Measurements from ENCODE around the gene YBEY. TPM values are rescaled to one million over a fixed set of nuclear protein-coding genes. Genes with fewer than 3 reads are reported as not detected.

YBEY gene
- total and polyA plus RNA-seq, 2 of the 8 experiments (the other 6 are each of a cell fraction or from before 2014, with no cell fraction given), result 26.9 to 31.9 TPM

DNA sequence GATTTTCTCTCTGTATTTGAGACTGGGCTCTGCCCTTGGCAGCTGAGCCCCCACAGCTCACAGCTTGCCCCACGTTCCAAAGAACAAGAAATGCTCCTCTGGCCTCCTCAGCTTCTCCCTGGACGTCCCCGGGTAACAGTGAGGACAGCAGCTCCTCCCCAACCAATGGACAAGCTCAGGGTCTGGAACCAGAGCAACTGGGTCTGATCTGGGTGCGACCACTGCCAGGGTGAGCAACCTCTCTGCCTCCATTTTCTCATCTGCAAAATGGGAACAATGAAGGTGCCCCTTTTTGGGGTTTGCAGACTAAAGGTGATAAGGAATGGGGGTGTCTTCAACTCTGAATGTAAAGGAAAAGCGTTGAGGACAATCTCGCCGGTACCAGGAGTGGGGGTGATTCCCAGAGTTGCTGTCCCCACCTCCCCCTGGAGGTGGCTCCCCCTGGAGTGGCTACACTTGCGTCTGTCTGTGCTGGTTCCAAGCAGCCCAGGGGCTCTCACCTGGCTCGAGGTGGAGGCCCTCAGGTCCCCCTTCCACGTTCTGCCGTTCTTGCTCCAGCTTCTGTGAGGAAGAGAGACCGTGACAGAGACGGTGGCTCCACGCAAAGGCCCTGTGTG lies 30.7 kb downstream of the YBEY start:
- CTCF ChIA-PET (ENCODE audit: partially characterized antibody), result interaction anchor here (0.9 to 1.4 kb wide), 2 partner anchors 9 to 13 kb away, joined by 3 to 4 read pairs; a partner anchor contains a TSS
- H4K5ac ChIP-seq (ENCODE audit: insufficient read length, low read depth, low read length), result no peak overlapping the region

More for the DNA sequence above, 30.7 kb downstream of the YBEY start:
- Histone ChIP-seq H3K36me3 (ENCODE audit: control insufficient read depth in 2 of 4, insufficient read depth in 4 of 4, low read length in 3 of 4) (peaks cover 0 to 11% (median 7%) of the 10 kb centered on the region in 4 experiments; a peak in 5 of 8 replicates), H4K91ac (replicated peaks; ENCODE audit: insufficient read length, low read length) (no peak overlapping the region), H3K79me1 (ENCODE audit: low read depth, low read length) (peaks cover 3% of the 10 kb centered on the region; the same call in 1 of the 2 replicates), H2BK120ac (replicated peaks; ENCODE audit: low read depth, low read length) (no peak overlapping the region), H3K23me2 (ENCODE audit: low read depth, low read length) (peaks cover under 1% of the 10 kb centered on the region; the same call in 1 of the 2 replicates), H2BK15ac (ENCODE audit: low read length) (0 out of 2 replicates have a peak overlapping the region, but pooled peaks have one; percentile 72), H3K4me2 (ENCODE audit: insufficient read depth in 1 of 2, low read depth in 2 of 2, low read length in 2 of 2) (no peak overlapping the region), H3K18ac (ENCODE audit: extremely low read depth, low read length) (no peak overlapping the region), H3K79me2 (ENCODE audit: control insufficient read depth in 1 of 2, insufficient read depth in 2 of 2, low read length in 2 of 2) (peaks cover under 1 to 17% of the 10 kb centered on the region in 2 experiments; a peak in 3 of 4 replicates), H3K23ac (ENCODE audit: insufficient read length) (no peak overlapping the region), H3K27ac (ENCODE audit: low read depth, low read length) (no peak overlapping the region), H3K9ac (replicated peaks in 1 of 4; ENCODE audit: extremely low read depth in 1 of 4, low read depth in 3 of 4, low read length in 3 of 4) (no peak overlapping the region), H2AFZ (ENCODE audit: low read length) (no peak overlapping the region), H3K14ac (ENCODE audit: insufficient read length) (no peak overlapping the region), H4K20me1 (replicated peaks in 1 of 2; ENCODE audit: control insufficient read depth in 1 of 2, insufficient read depth in 2 of 2, low read length in 2 of 2) (peaks cover 7 to 26% of the 10 kb centered on the region in 2 experiments), H2BK5ac (ENCODE audit: low read depth, low read length) (no peak overlapping the region), H3K9me3 (ENCODE audit: insufficient read depth in 2 of 2, low read depth in 1 of 2, low read length in 1 of 2) (no peaks in the 10 kb centered on the region), H2BK12ac (ENCODE audit: low read depth, low read length) (no peak overlapping the region), H4K8ac (ENCODE audit: extremely low read depth, insufficient read depth, low read length) (no peak overlapping the region), H3K56ac (replicated peaks; ENCODE audit: insufficient read length, low read depth, low read length) (no peak overlapping the region), H2AK5ac (ENCODE audit: low read depth, low read length) (no peak overlapping the region), H2BK20ac (ENCODE audit: low read length) (no peak overlapping the region), H3K27me3 (replicated peaks in 1 of 4; ENCODE audit: control insufficient read depth in 3 of 4, extremely low read depth in 1 of 4, insufficient read depth in 3 of 4, low read length in 3 of 4) (no peaks in the 10 kb centered on the region), H3K4me1 (replicated peaks in 1 of 4; ENCODE audit: control insufficient read depth in 3 of 4, insufficient read depth in 4 of 4, low read length in 3 of 4) (peaks cover 0 to 16% (median 11%) of the 10 kb centered on the region in 4 experiments; a peak in 6 of 7 replicates), H3K4me3 (ENCODE audit: extremely low read depth in 1 of 4, insufficient read depth in 2 of 4, low read depth in 3 of 4, low read length in 4 of 4) (no peak overlapping the region), H3K4ac (replicated peaks; ENCODE audit: insufficient read length, low read depth, low read length) (no peak overlapping the region)
- TF ChIP-seq TAF1 (IDR thresholded peaks at IDR 0.05; ENCODE audit: low read depth, low read length) (no peak), TCF12 (IDR thresholded peaks at IDR 0.05; ENCODE audit: low read depth, low read length) (no peak), CTBP2 (IDR thresholded peaks at IDR 0.05; ENCODE audit: borderline replicate concordance, insufficient read depth, insufficient read length, low read length) (no peak), PHF8 (conservative IDR thresholded peaks at IDR 0.05; ENCODE audit: low read depth, low read length) (no peak), SIRT6 (IDR thresholded peaks at IDR 0.05; ENCODE audit: low read length) (no peak), CBX5 (IDR thresholded peaks at IDR 0.05; ENCODE audit: low read depth, low read length) (no peak), RAD21 (IDR thresholded peaks at IDR 0.05 in 1 of 2, conservative IDR thresholded peaks at IDR 0.05 in 1 of 2; ENCODE audit: low read depth in 2 of 2, low read length in 2 of 2) (no peak), CHD1 (IDR thresholded peaks at IDR 0.05; ENCODE audit: low read depth, low read length) (no peak), SAP30 (IDR thresholded peaks at IDR 0.05; ENCODE audit: insufficient read depth, insufficient replicate concordance, low read length) (no peak), JUND (IDR thresholded peaks at IDR 0.05; ENCODE audit: low read length) (no peak), SP1 (IDR thresholded peaks at IDR 0.05; ENCODE audit: low read depth, low read length) (no peak)
- WGBS, 2 experiments (ENCODE audit: extremely low coverage in 1 of 2, insufficient coverage in 1 of 2, insufficient read length in 1 of 2, insufficient replicate concordance in 2 of 2, low coverage in 1 of 2, low lambda C conversion rate in 2 of 2, missing lambda C conversion rate in 1 of 2), result 92% methylated on average over 14 of the region's 14 CpGs; no CpG with 5 or more reads in 1 of the 2 experiments
- no peak for FAIRE-seq
- POLR2A ChIA-PET (ENCODE audit: partially characterized antibody), result interaction anchor here (1.0 to 4.5 kb wide), 5 partner anchors 10 to 101 kb away, joined by 3 to 22 read pairs (median 8); partner anchors contain the start of genes MCM3AP and YBEY
- no peak for DNase-seq (ENCODE audit: low read depth in 1 of 2, low spot score in 2 of 2)

Measured in H1 (cell line).